ENCODE measurements around the gene KHK. TPM values are rescaled to one million over a fixed set of nuclear protein-coding genes. Genes with fewer than 3 reads are reported as not detected.

KHK gene
- total RNA-seq, 4 donors from 2014 or later: 1.2 to 6.1 (median 1.9) TPM

- Histone ChIP-seq H3K27me3 (peaks cover 18% of the 10 kb centered on the region), H3K9me3 (no peaks in the 10 kb centered on the region), H3K36me3 (no peaks in the 10 kb centered on the region), H3K4me3 (no peak overlapping the region), H3K27ac (no peak overlapping the region), H3K4me1 (no peaks in the 10 kb centered on the region)
- no peak for ATAC-seq
- 76 to 94% methylated on average over 2 of the region's 8 CpGs for WGBS, 2 donors (ENCODE audit: low coverage in 1 of 2)
- TF ChIP-seq, protein P1, sequence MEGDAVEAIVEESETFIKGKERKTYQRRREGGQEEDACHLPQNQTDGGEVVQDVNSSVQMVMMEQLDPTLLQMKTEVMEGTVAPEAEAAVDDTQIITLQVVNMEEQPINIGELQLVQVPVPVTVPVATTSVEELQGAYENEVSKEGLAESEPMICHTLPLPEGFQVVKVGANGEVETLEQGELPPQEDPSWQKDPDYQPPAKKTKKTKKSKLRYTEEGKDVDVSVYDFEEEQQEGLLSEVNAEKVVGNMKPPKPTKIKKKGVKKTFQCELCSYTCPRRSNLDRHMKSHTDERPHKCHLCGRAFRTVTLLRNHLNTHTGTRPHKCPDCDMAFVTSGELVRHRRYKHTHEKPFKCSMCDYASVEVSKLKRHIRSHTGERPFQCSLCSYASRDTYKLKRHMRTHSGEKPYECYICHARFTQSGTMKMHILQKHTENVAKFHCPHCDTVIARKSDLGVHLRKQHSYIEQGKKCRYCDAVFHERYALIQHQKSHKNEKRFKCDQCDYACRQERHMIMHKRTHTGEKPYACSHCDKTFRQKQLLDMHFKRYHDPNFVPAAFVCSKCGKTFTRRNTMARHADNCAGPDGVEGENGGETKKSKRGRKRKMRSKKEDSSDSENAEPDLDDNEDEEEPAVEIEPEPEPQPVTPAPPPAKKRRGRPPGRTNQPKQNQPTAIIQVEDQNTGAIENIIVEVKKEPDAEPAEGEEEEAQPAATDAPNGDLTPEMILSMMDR (IDR thresholded peaks at IDR 0.05): no peak
- TF ChIP-seq POLR2A (IDR thresholded peaks at IDR 0.05): no peak
- TF ChIP-seq POLR2AphosphoS5 (IDR thresholded peaks at IDR 0.05): no peak
- TF ChIP-seq EP300 (IDR thresholded peaks at IDR 0.05): no peak
Observed at GRCh38 chr2:27147935-27148334, 61.4 kb downstream of the KHK start.

- no peak for ATAC-seq
- TF ChIP-seq, protein P1 (IDR thresholded peaks at IDR 0.05): no peak
- peaks cover 18% of the 10 kb centered on the region for H3K27me3 ChIP-seq
- H3K4me3 ChIP-seq: no peak within 1 kb of the TSS
- no peak within 1 kb of the TSS for H3K27ac ChIP-seq
- H3K4me1 ChIP-seq: no peaks in the 10 kb centered on the region
- no peaks in the 10 kb centered on the region for H3K36me3 ChIP-seq
- 80% methylated on average over 1 of the region's 12 CpGs; no CpG with 5 or more reads in 1 of the 2 donors for WGBS, 2 donors (ENCODE audit: low coverage in 1 of 2)
- no peaks in the 10 kb centered on the region for H3K9me3 ChIP-seq
Observed at GRCh38 chr2:27148801-27149439, 62.3 kb downstream of the KHK start, which contains the start of gene TCF23. TSS of gene TCF23 (plus strand) at chr2:27149004. CDS start at chr2:27149134, 130 bp downstream.

GRCh38 chr2:27149570-27150405 is 63.2 kb downstream of the KHK start:
- TF ChIP-seq EP300 (IDR thresholded peaks at IDR 0.05) (no peak), POLR2A (IDR thresholded peaks at IDR 0.05) (no peak), POLR2AphosphoS5 (IDR thresholded peaks at IDR 0.05) (no peak)
- TF ChIP-seq, protein P1 (IDR thresholded peaks at IDR 0.05): no peak
- Histone ChIP-seq H3K36me3 (no peaks in the 10 kb centered on the region), H3K27ac (no peak overlapping the region), H3K27me3 (peaks cover 18% of the 10 kb centered on the region), H3K4me3 (no peak overlapping the region), H3K4me1 (no peaks in the 10 kb centered on the region), H3K9me3 (no peaks in the 10 kb centered on the region)
- no peak for ATAC-seq
- whole genome bisulfite sequencing, 2 donors (ENCODE audit: low coverage in 1 of 2): 100% methylated on average over 1 to 5 of the region's 29 CpGs

Other genes with a start within 250 kb of the KHK start
- gene DPYSL5, start 238.6 kb upstream of the KHK start, total RNA-seq: 1 to 10 TPM in 1 of 4 donors, under 1 TPM in 1, not detected in 2; 0.40 to 2.4 TPM
- 10 to 100 TPM in 3 of 4 donors, 1 to 10 TPM in 1; 8.5 to 18.6 (median 12.4) TPM for gene MAPRE3, start 116.1 kb upstream of the KHK start, total RNA-seq
- gene TMEM214, start 53.8 kb upstream of the KHK start, total RNA-seq: 10 to 100 TPM; 16.7 to 39.4 (median 30.3) TPM
- gene AGBL5, start 35.1 kb upstream of the KHK start, total RNA-seq: 10 to 100 TPM; 16.2 to 31.7 (median 23.0) TPM
- gene OST4, start 15.1 kb upstream of the KHK start, total RNA-seq: 100 to 1,000 TPM; 201 to 353 (median 221) TPM
- 100 to 1,000 TPM in 3 of 4 donors, 10 to 100 TPM in 1; 94.1 to 257 (median 174) TPM for gene EMILIN1, start 8.2 kb upstream of the KHK start, total RNA-seq
- 1 to 10 TPM in 1 of 4 donors, not detected in 3; 1.0 TPM for gene CGREF1, start 32.4 kb downstream of the KHK start, total RNA-seq
- 1 to 10 TPM in 1 of 4 donors, not detected in 3; 1.5 TPM for gene ABHD1, start 37.0 kb downstream of the KHK start, total RNA-seq
- gene PREB, start 47.9 kb downstream of the KHK start, total RNA-seq: 10 to 100 TPM; 47.0 to 83.9 (median 50.8) TPM
- gene PRR30, start 52.6 kb downstream of the KHK start, total RNA-seq: not detected
- gene TCF23, start 62.2 kb downstream of the KHK start, total RNA-seq: under 1 TPM in 1 of 4 donors, not detected in 3; 0.13 TPM
- 100 to 1,000 TPM; 124 to 147 (median 129) TPM for gene ATRAID, start 125.3 kb downstream of the KHK start, total RNA-seq
- gene SLC5A6, start 125.5 kb downstream of the KHK start, total RNA-seq: 10 to 100 TPM in 3 of 4 donors, 1 to 10 TPM in 1; 8.3 to 16.8 (median 13.5) TPM
- gene CAD, start 130.6 kb downstream of the KHK start, total RNA-seq: 10 to 100 TPM; 12.1 to 23.3 (median 16.3) TPM
- gene SLC30A3, start 176.3 kb downstream of the KHK start, total RNA-seq: not detected
- gene DNAJC5G, start 188.7 kb downstream of the KHK start, total RNA-seq: not detected
- under 1 TPM in 2 of 4 donors, not detected in 2; 0.15 to 0.31 TPM for gene TRIM54, start 195.7 kb downstream of the KHK start, total RNA-seq
- 1 to 10 TPM in 3 of 4 donors, under 1 TPM in 1; 0.67 to 5.0 (median 2.0) TPM for gene UCN, start 221.7 kb downstream of the KHK start, total RNA-seq
- 10 to 100 TPM; 57.9 to 93.4 (median 66.4) TPM for gene MPV17, start 236.3 kb downstream of the KHK start, total RNA-seq